Upper lobe of left lung (tissue), 4 donors: ENCODE measurements around the gene OBSCN.

ENCODE experiments used
- CTCF ChIP-seq, 6 experiments: fragments of 450-650 bp in 4 of 6; fragments of 200-600 bp in 2 of 6; sonication (generic) in 2 of 6; IDR thresholded peaks; one replicate each; pipeline ENCODE4 v1.5.1; 2016 to 2019; ENCODE audit warnings: antibody characterized with exemption in 6 of 6
- POLR2AphosphoS5 ChIP-seq, 2 donors: sonication (generic); formaldehyde crosslinking; IDR thresholded peaks; one replicate each; pipeline ENCODE4 v1.5.1; 2017; ENCODE audit warnings: antibody characterized with exemption in 2 of 2

- TF ChIP-seq CTCF (IDR thresholded peaks at IDR 0.05), result no peak
- no peak for TF ChIP-seq POLR2AphosphoS5 (IDR thresholded peaks at IDR 0.05)
Observed at GRCh38 chr1:228329887-228330286, 122.0 kb downstream of the OBSCN start.
